BLaER1 (cell line): ENCODE results near the gene SEC14L5.
A peak's percentile ranks its signal among the peaks of the same experiment; 100 is the strongest.

Experiments used
- H3K27ac ChIP-seq: shearing (Covaris generic); formaldehyde crosslinking; 2 replicates; pipeline ENCODE4 v1.8.1; 2022
- H3K27me3 ChIP-seq: shearing (Covaris generic); formaldehyde crosslinking; 2 replicates; pipeline ENCODE4 v1.8.1; 2022
- H3K36me3 ChIP-seq: shearing (Covaris generic); formaldehyde crosslinking; 2 replicates; pipeline ENCODE4 v1.8.1; 2022
- H3K4me1 ChIP-seq: shearing (Covaris generic); formaldehyde crosslinking; 2 replicates; pipeline ENCODE4 v1.8.1; 2022
- H3K4me2 ChIP-seq: shearing (Covaris generic); formaldehyde crosslinking; 2 replicates; pipeline ENCODE4 v1.8.1; 2022
- H3K4me3 ChIP-seq: shearing (Covaris generic); formaldehyde crosslinking; 2 replicates; pipeline ENCODE4 v1.8.1; 2022
- H3K9ac ChIP-seq: shearing (Covaris generic); formaldehyde crosslinking; 2 replicates; pipeline ENCODE4 v1.8.1; 2022
- H3K9me3 ChIP-seq: shearing (Covaris generic); formaldehyde crosslinking; 2 replicates; pipeline ENCODE4 v1.8.1; 2022
- H4K20me1 ChIP-seq: shearing (Covaris generic); formaldehyde crosslinking; 2 replicates; pipeline ENCODE4 v1.8.1; 2022
- Cebpa-rat ChIP-seq: shearing (Covaris generic); IDR thresholded peaks from 2 replicates; pipeline ENCODE4 v1.8.1; 2022

SEC14L5 gene

DNA sequence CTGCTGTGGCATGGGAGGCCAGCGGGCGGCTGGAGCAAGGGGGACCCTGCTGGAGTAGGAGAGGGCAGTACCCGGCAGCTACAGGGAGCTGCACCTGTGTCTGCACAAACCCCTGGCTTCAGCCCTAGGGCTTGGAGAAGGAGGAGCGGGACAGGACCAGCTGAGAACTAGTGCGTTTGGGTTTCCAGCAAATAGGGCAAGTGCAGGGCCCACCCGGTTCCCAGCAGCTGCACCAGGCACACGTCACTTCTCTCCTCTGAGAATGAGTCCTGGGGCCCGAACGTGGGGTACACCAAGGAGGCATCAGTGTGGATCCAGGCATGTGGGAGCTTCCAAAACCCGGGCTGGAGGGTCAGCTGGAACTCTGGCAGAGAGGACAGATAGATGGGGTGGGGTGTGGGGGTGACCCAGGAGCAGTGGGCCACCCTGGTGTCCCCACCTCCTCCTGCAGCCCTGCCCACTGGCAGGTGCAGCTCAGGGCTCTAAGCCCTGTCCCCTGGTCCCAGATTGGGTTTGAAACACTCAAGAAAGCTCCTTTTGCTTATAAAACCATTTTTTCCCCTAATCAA is 102.0 kb downstream of the SEC14L5 start:
- no peaks in the 10 kb centered on the region for H4K20me1 ChIP-seq
- no peak overlapping the region for H3K9ac ChIP-seq
- no peak overlapping the region for H3K4me2 ChIP-seq
- H3K36me3 ChIP-seq, result no peaks in the 10 kb centered on the region
- no peak for TF ChIP-seq Cebpa-rat
- H3K4me3 ChIP-seq, result no peak overlapping the region
- H3K27ac ChIP-seq, result no peak overlapping the region
- peaks cover 28% of the 10 kb centered on the region for H3K4me1 ChIP-seq
- H3K27me3 ChIP-seq, result no peaks in the 10 kb centered on the region
- no peaks in the 10 kb centered on the region for H3K9me3 ChIP-seq

DNA sequence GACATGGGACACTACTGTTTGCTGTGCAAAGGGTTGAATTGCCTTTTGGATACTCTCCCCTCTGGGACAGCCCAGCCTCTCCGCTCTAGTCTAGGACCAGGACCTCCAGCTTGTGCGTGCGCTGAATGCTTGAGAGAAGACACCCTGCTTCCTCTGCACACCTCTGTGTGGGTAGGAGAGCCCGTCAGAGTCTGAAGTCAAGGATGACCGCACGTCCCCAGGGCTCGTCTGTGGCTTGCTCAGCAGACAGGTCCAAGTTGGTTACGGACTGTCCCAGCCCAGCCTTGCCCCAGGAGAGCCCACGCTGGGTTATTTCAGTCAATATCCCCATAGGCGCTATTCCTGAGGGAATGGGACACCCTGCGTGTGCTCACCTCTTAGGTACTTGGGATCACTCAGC is 103.9 kb downstream of the SEC14L5 start:
- Histone ChIP-seq H3K4me2 (peak overlapping the region; percentile 62), H3K4me1 (peaks cover 28% of the 10 kb centered on the region), H3K4me3 (no peak overlapping the region), H3K9me3 (no peaks in the 10 kb centered on the region), H3K27ac (no peak overlapping the region), H3K27me3 (no peaks in the 10 kb centered on the region), H3K9ac (0 out of 2 replicates have a peak overlapping the region, but pooled peaks have one; percentile 20), H4K20me1 (no peaks in the 10 kb centered on the region), H3K36me3 (no peaks in the 10 kb centered on the region)
- TF ChIP-seq Cebpa-rat, result no peak

DNA sequence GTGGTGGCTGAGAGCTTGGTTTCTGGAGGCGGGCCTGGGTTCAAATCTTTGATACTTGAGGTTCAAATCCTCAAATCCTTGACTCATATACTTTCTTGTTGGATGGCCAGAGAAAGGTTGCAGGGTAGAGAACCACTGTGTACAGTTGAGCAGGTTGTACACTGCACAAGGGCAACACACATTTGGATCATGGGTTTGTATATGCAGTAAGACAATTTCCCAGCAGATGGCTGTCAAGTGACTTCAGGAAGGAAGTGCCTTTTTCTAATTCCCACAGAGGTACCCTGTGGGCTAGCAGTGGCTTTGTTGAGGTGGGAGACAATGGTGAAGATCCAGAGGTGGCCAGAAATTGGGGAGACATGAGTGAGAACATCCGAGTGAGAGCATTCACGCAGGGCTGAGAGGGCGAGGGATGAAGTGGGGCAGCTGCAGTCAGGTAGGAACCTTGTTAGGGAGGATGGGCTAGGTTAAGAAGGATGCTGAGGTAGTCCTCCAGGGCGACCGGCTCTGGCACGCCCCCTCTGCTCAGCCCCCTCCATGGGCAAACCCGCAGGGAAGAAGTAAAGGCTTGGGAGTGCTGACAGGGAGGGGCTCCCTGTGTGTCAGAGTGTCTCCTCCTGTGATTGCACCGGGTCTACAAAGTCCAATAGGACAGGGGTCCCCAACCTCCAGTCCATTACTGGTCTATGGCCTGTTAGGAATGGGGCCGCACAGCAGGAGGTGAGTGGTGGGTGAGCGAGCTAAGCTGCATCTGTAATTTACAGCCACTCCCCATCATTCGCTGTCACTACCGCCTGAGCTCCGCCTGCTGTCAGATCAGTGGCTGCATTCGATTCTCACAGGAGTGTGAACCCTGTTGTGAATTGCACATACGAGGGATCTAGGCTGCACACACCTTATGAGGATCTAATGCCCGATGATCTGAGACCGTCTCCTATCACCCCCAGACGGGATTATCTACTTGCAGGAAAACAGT is 104.9 kb downstream of the SEC14L5 start:
- H3K9ac ChIP-seq, result no peak overlapping the region
- H3K4me3 ChIP-seq, result no peak overlapping the region
- H3K36me3 ChIP-seq, result no peaks in the 10 kb centered on the region
- no peaks in the 10 kb centered on the region for H3K9me3 ChIP-seq
- no peak for TF ChIP-seq Cebpa-rat
- no peak overlapping the region for H3K27ac ChIP-seq
- peaks cover 28% of the 10 kb centered on the region for H3K4me1 ChIP-seq
- H3K4me2 ChIP-seq, result peak overlapping the region; percentile 62
- H4K20me1 ChIP-seq, result no peaks in the 10 kb centered on the region
- no peaks in the 10 kb centered on the region for H3K27me3 ChIP-seq

DNA sequence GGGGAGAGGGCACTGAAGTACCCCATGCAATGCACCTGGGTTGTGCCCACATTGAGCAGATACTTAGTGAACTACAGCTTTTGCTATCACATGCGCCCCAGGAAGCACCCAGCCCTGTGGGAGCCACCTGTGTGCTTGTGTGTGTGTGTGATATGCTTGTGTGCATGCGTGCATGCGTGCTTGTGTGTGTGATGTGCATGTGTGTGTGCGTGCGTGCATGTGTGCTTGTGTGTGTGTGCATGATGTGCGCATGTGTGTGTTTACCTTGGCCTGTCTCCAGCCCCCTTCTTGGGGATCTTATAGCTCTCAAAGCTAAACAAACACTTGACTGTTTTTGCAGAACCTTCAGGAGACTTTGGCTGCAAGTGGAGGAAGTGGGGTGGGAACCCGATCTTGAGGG is 106.8 kb downstream of the SEC14L5 start:
- Histone ChIP-seq H4K20me1 (no peaks in the 10 kb centered on the region), H3K9ac (no peak overlapping the region), H3K27me3 (no peaks in the 10 kb centered on the region), H3K4me3 (no peak overlapping the region), H3K4me2 (no peak overlapping the region), H3K9me3 (no peaks in the 10 kb centered on the region), H3K36me3 (no peaks in the 10 kb centered on the region), H3K4me1 (peaks cover 20% of the 10 kb centered on the region), H3K27ac (no peak overlapping the region)
- TF ChIP-seq Cebpa-rat, result no peak

DNA sequence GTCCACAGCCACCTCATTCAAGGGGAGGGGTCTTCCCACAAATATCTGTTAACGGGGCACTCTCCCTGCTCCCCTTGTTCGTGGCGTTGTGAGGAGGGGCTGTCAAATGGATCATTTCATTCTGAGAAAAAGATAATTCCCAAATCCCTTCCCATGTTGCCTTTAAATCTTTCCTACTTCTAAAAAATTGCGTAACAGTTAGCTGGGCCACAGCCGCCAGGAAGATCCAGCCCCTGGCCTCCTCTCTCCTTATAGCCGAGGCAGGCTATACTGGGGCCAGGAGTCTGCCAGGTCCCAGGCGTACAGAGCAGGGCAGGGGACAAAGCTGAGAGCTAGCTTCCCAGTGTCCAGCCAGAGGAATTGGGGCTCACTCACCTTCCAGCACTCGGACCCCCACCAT is 107.2 kb downstream of the SEC14L5 start:
- TF ChIP-seq Cebpa-rat, result peak; percentile 58; the same call in 1 of the 2 replicates
- H3K4me3 ChIP-seq, result no peak overlapping the region
- H3K4me2 ChIP-seq, result no peak overlapping the region
- no peaks in the 10 kb centered on the region for H3K9me3 ChIP-seq
- peaks cover 20% of the 10 kb centered on the region for H3K4me1 ChIP-seq
- no peaks in the 10 kb centered on the region for H3K36me3 ChIP-seq
- H3K27me3 ChIP-seq, result no peaks in the 10 kb centered on the region
- no peak overlapping the region for H3K9ac ChIP-seq
- H4K20me1 ChIP-seq, result no peaks in the 10 kb centered on the region
- H3K27ac ChIP-seq, result no peak overlapping the region

DNA sequence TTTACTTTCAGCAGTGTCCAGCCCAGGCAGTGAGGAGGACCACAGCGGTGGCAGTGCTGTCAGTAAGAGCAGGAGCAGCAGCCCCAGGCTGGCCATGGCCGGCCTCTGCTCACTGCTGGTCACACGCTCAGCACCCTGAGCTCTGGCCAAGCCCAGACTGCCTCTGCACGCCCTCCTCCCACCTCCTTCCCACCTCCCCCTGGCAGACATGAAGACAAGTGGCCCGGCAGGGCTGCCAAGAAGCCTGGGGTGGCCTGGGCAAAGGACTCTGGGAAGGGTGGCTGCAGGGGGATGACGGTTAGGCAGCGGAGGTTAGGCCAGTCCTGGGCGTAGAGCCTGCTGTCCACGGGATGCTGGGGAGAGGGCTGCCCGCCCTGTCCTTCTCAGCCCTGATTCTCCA is 107.7 kb downstream of the SEC14L5 start, which contains the start of gene C16orf89:
Gene C16orf89 (minus strand): TSS at position 144 of the 400 bp plus-strand sequence. CDS start 48 bp downstream, at position 96.
- no peaks in the 10 kb centered on the region for H4K20me1 ChIP-seq
- H3K27ac ChIP-seq, result no peak within 1 kb of the TSS
- no peak within 1 kb of the TSS for H3K9ac ChIP-seq
- no peaks in the 10 kb centered on the region for H3K9me3 ChIP-seq
- no peak for TF ChIP-seq Cebpa-rat
- H3K4me1 ChIP-seq, result peaks cover 23% of the 10 kb centered on the region
- H3K4me2 ChIP-seq, result no peak within 1 kb of the TSS
- H3K27me3 ChIP-seq, result no peaks in the 10 kb centered on the region
- H3K4me3 ChIP-seq, result no peak within 1 kb of the TSS
- no peaks in the 10 kb centered on the region for H3K36me3 ChIP-seq

DNA sequence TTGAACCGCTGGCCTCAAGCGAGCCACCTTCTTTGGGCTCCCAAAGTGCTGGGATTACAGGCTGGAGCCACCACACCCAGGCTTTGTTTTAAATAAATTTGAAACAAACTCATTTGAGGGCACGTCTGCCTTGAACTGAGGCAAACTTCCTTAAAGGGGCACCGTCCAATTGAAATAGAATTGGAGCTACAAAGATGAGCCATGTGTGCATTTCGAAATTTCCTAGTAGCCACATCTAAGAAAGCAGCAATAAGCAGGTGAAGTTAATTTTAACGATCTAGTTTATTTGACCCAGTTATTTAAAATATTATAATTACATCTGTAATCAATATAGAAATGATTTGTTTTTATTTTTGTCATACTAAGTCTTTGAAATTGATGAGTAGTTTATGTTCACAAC is 108.4 kb downstream of the SEC14L5 start:
- no peak overlapping the region for H3K27ac ChIP-seq
- no peaks in the 10 kb centered on the region for H4K20me1 ChIP-seq
- no peak overlapping the region for H3K4me2 ChIP-seq
- H3K4me3 ChIP-seq, result no peak overlapping the region
- H3K9ac ChIP-seq, result no peak overlapping the region
- H3K9me3 ChIP-seq, result no peaks in the 10 kb centered on the region
- H3K36me3 ChIP-seq, result no peaks in the 10 kb centered on the region
- TF ChIP-seq Cebpa-rat, result no peak
- peaks cover 28% of the 10 kb centered on the region for H3K4me1 ChIP-seq
- no peaks in the 10 kb centered on the region for H3K27me3 ChIP-seq
